HTR-8/SVneo (cell line): ENCODE measurements around the gene SLC1A7.

Source experiments
- DNase-seq: peaks from one replicate; pipeline ENCODE4 v3.0.0; 2011; ENCODE audit warnings: low spot score, mixed read lengths; ENCODE audit not compliant: insufficient read length
- FAIRE-seq: peaks from 2 replicates; lab custom pipeline; 2011; peaks lifted over from hg19 to GRCh38; lab: Jason Lieb, UNC

Gene SLC1A7

DNA sequence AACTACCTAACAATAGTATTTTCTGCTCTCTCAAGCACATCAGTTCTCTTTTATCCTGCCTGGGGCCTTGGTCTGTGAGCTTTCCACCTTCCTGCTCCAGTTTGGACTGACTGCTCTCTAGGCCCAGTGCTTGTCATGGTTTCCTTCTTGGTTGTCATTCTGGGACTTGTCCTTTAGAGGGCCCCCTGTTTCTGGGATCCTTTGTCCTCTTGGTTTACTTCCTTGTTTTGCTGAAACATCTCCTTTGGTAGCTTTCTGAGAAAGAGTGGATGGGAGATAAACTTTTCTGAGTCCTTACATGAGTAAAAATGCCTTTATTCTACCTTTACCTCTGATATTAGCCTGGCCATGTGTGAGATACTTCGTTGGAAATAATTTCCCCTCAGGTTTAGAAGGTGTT is 4.7 kb downstream of the SLC1A7 start:
- no peak for FAIRE-seq
- no peak for DNase-seq

DNA sequence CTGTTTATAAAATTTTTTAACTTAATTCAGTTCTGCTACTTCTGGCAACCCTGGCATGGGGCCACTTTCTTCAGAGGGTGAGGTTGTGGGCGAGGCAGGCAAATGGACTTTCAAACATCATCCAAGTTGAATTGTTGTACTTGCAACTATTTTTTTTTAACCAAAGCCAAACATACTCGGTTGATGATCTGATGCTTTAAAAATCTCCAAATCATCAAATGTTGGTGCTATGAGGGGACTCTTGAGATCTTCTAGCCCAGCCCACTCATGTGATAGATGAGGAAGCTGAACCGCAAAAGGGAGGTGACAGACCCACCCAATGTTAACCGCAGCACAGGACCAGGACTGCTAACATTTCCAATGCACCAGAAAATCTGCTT is 6.7 kb downstream of the SLC1A7 start:
- no peak for FAIRE-seq

DNA sequence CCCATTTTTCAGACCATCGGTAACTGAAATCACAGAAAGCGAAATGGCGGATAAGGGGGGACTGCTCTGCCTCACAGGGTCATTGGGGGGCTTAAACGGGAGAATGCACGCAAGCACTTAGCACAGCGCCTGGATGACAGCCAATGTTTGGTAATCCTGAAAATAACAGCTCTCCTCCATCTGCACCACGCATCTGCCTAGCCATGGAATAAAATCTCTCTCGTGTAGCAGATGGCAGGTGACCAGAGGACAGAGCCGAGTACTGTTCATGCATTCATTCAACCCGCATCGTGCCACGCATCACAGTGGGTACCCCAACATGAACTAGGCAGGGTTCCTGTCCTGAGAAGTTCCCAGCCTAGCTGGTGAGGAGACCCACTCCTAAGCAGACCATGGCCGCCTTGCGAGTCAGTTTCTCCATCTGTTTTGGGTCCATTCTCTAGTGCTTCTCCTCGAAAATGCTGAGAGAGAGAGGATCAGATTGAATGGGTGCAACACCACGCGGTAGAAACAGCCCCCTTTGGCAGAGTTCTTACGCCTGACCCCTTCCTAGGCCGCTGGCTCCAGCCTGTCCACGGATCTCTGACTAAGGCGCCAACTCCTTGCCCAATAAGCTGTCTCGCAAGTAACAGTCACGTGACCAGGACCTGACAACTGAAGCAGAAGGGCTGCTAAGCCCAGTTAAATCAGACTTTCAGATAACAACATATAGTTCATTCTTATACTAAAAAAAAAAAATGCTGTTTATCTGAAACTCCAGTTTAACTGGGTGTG is 7.3 kb downstream of the SLC1A7 start:
- FAIRE-seq (peak; percentile 65), DNase-seq (no peak)

More for the DNA sequence above, 6.7 kb downstream of the SLC1A7 start:
- peak; percentile 21 for DNase-seq

DNA sequence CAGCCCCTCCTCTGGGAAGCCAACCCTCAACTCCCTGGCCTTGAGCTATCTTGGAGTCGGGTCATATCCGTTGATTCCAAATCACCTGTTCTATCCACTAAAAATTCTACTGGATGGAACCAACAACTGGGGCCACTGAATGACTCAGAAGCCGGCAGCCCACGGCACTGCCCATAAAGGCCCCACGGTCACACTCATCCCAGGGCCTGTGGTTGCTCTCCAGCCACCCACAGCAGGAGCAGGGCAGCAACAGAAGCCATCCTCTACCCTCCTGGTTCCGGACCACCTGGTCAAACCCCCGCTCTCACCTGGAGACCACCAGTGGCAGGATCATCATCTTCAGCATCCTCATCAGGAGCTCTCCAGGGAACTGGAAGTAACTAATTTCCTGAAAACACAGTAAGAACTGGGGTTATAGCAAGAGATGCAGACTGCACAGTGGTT is 8.4 kb downstream of the SLC1A7 start:
- DNase-seq (no peak), FAIRE-seq (no peak)

DNA sequence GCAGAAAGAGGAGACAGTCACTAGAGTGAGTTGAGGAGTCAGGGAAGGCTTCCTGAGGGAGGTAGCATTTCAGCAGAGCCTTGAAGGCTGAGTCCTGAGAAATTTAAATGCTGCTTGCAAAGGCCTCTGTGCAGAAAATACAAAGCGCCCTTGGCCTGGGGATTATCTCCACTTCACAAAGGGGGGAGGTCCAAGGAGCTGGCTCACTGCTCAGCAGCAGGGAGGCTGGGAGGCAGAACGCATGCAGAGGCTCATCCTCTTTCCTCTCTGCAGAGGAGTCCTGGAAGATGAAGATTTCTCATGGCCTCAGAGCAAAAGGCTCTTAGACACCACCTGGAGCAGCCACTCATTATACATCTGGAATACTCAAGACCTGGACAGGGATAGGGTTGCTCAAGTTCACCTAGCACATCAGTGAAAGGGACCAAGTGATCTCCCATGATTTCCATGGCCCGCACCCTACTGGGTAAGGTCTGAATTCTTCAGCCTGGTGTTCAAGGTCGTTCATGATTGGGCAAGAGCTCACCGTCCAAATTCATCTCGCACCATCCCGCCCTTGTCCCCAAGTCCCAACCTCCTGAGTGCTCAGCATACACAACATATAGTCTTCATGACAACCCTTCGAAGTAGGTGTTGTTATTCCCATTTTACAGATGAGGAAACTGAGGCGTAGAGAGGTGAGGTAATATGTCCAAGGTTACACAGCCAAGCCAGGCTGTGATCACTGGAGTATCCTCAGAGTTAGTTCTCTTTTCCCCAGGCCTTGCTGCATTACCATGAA is 9.0 kb downstream of the SLC1A7 start:
- FAIRE-seq (no peak), DNase-seq (no peak)

DNA sequence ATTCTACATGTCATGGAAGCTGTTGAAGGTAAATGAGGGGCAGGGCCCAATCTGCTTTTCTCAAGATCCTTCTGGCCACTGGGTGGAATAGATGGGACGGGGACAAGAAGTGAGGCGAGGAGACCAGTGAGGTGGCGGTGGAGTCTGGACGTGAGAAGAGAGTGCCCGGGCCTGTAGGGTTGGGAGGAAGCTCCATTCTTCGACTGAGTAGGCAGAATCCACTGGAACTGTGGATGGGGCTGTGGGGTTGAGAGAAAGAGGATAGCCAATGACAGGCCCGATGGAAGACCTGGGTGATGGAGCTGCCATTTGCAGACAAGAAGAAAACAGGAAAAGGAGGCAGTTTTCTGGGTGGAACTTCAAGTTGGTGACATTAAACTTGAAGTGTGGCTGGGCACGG is 10.3 kb downstream of the SLC1A7 start:
- FAIRE-seq (no peak), DNase-seq (no peak)

DNA sequence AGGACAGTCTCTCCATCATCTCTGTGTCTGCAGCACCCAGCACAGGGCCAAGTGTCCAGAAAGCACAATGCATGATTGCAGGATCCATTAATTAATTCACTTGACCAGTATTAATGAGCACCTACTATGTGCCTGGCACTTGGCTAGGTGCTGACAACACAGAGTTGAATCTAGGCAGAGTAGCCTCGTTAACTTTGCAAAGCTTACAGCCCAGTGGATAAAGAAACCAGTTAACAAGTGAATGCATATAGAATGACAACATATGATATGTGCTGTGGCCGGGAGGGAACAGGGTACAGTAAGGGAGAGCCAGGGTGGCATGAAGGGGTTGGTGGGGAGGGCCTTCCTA is 10.9 kb downstream of the SLC1A7 start:
- no peak for FAIRE-seq

DNA sequence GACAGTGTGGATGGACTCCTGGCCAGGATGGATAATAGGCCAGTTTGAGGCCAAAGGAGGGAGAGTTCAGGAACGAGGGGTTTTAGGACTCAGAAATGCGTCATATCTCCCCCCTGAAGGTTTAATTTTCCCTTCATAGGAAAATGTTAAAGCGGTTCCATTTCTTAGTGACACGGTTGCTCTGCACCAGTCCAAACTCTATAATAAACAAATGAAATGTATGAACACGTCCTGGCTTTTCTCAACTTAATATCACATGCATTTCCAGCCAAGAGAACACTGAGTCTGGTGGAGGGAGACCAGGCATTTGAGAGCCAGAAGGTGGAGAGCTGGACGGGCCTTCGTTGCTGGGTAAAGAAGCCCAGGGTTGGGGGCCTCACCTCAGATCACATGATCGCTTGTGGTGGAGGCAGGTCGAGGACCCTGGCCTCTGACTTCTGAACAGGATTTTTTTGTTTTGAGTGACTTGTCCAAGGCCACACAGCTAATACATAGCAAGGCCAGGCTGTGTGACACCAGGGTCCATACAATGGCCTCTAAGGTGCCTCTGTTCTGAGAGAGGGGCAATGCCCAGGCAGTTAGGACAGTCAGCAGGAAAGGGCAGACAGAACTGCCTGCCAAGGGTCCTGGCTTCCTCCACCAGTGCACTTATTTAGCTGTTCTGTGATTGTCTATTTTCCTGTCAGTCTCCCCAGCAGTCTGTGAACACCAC is 11.4 kb downstream of the SLC1A7 start:
- FAIRE-seq, result no peak
- DNase-seq, result no peak

More for the DNA sequence above, 10.9 kb downstream of the SLC1A7 start:
- no peak for DNase-seq

DNA sequence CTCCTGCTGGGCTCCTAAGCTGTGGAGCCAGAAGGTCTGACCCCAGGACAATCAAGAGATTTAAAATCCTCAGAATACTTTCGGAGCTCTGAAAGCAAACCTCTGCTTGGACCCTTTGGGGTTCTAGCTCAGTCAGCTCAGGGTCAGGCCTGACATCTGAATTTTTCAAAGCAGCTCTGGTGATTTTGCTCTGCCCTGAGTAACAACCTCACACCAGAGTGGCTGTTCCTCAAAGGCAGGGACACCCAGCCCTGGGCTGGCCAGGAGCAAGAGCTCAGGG is 11.9 kb downstream of the SLC1A7 start:
- FAIRE-seq (no peak), DNase-seq (no peak)

DNA sequence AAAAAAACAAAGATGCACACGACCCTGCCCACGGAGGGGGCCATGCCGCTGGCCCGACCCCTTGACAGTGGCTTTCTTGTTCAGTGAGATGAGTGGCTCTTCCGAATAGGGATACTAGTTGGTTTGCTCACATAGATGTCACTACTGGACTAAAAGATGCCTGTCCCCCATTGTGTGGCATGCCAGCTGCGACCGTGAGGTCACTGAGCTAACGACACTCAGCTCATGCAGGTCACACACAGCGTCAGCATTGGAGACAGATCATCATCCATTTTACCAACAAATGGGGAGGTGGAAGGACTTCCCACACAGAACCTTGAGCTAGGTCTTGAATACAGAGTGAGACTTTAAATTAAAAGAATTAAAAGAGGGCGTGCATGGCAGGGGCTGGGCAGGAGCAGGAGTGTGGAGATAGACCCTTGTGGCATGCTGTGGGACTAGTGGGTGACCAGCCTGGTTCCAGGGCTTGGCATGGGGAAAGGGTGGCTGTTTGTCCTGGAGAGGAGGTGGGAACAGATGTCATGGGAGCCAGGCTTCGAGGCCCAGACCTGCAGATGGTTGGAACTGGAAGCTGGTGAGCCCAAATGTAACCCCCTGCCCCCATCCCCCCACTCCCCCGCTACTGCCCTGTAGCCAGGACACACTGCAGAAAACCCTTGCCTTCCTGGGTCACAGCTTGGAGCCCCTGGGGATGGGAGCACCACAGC is 12.4 kb downstream of the SLC1A7 start:
- FAIRE-seq, result no peak
- DNase-seq, result no peak

DNA sequence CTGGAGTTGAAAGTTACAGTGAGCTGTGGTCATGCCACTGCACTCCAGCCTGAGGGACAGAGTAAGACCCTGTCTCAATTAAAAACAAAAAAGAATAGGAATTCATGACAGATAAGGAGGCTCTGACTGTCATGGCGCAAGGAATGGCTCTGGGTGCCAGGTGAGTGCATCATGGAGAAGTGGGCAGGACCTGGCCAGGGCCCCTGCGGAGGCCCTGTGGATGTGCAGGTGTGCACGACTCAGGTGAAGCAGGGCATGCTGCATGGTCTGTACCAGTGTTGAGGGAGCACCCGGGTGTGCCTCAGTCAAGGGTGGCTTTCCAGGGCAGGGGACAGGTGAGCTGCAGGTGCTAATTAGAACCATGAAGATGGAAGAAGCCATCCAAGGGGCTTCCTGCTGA is 14.0 kb downstream of the SLC1A7 start:
- FAIRE-seq (no peak), DNase-seq (no peak)

DNA sequence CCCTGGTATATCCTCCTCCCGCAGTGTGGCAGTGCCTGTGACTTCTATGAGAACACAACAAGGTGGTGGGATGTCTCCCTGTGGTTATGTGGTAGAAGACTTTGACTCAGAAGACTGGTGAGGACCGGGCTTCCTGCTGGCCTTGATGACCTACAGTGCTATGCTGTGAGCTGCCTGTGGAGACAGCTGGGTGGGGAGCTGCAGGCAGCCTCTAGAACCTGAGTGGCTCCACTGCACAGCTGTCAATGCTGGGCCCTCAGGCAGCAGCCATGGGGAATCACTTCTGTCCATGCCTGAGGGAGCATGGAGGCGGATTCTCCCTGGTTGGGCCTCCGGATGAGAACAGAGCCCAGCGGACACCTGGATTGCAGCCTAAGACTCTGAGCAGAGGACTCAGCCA is 14.9 kb downstream of the SLC1A7 start:
- DNase-seq (no peak), FAIRE-seq (no peak)

DNA sequence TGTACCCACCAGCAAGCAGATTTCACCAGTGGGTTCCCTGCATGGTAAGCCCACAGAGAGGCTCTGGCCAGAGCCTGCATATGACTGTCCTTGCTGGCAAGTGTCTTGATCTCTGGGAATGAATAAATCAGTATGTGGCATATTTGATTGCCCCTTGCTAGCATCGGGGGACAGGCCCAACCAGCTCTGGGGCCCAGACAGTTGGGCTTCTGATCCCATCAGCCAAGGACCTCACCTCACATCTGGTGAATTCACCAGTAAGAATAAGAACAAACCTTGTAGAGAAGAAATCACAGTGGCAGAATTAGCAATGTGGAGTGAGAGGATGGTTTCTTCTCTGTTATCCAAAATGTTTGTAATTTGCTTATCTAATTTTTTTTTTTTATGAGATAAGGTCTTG is 15.9 kb downstream of the SLC1A7 start:
- DNase-seq (no peak), FAIRE-seq (no peak)

DNA sequence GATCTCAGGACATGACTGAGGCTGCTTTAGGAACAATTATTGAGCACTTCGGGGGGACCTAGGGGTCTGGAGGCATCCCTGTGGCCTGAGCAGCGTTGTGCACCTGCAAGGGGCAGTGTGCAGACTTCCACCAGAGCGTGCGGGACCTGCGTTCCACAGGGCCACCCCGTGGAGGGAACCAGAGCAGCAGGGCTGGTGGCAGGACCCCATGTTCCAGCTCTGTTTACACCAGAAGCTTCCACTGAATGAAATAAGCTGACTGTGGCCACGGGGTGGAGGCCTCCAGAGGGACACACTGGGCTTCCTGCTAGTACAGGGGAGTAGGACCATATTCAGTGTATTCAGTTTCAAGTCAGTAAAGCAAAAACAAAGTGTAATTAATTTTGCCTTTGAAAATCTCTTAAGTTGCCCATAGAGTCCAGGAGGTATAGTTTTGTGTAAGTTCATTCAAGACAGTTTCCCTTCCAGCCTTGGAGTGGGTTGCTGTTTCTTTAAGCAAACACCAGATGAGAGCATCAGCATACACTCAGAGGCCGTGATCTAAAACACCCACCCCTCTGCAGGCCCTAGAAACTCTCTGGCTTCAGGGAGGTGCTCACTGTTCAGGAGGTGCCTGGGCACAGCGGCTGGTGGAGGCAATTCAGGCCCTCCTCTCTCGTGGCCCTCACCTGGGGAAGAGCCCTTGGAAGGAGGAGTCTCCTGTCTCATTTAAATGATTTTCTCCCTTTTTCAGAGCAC is 16.6 kb downstream of the SLC1A7 start:
- no peak for FAIRE-seq

DNA sequence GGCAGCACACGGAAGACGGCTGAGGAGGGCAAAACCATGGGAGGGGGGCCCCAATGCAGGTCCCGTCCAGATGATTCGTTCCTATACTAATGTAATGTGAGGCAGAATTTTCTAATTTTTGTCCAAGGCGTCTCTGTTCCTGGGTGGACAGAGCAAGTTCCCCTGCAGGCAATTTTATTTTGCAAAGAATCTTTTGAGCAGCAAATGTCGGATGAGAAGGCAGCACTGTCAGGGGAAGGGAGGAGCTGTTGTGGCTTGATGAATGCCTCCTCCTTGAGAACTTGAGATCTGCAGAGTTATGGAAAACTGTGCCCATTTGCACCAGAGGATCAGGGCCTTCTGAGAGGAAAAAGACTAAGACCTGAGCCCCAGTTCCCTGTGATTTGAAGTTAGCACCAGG is 17.3 kb downstream of the SLC1A7 start:
- FAIRE-seq (no peak), DNase-seq (no peak)

More for the DNA sequence above, 16.6 kb downstream of the SLC1A7 start:
- DNase-seq, result no peak

DNA sequence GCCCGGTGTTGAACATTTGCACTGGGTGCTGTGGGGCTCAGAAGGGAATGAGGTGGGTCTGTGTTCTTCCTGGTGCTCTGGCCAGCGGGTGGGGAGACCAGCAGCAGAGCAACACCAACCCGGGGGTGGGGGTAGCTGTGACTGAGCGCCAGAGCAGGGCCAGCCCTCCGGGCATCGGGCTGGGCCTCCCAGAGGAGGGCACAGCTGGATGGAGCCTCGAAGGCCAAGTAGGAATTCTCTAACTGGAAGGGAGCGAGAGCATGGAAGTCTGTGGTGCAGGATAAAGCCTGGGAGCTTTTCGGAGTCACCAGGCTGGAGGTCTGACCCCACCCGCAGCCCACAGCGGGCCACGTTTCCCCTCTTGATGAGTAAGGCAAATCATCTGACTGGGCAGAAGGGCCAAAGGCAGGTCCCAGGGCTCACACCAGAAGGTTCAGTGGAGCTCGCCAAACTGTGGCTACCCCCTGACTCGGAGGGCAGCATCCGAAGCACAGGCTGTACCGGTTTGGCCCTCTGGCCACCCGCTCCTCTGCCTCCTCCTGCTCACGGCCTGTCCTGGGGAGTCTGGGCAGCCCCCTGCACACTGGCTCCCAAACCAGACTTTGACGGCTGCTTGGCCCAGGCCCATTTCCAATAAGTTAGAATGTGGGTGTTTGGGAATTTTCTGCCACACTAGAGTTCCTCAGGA is 18.8 kb downstream of the SLC1A7 start:
- FAIRE-seq, result no peak
- no peak for DNase-seq

DNA sequence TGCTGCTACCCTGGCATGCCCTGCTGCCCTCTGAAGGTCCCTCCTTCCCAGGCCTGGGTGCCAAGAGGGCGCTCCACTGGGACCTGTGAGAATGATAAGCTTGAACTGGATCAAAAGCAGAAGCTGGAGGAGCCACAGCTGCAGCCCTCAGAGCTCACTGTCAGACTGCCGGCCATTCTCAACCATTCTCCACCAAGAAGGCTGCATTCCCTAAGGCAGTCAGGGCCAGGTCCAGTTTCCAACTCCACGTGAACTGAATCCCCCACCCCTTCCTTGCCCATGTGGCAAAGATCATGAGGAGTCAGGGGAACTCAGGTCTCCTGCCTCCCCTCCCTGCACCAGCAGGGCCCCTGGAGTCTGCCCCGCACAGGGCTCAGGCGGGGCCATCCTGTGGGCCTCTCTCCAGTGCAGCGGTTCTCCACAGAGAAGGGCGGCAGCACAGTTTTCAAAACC is 19.5 kb downstream of the SLC1A7 start:
- DNase-seq, result no peak
- FAIRE-seq, result no peak

DNA sequence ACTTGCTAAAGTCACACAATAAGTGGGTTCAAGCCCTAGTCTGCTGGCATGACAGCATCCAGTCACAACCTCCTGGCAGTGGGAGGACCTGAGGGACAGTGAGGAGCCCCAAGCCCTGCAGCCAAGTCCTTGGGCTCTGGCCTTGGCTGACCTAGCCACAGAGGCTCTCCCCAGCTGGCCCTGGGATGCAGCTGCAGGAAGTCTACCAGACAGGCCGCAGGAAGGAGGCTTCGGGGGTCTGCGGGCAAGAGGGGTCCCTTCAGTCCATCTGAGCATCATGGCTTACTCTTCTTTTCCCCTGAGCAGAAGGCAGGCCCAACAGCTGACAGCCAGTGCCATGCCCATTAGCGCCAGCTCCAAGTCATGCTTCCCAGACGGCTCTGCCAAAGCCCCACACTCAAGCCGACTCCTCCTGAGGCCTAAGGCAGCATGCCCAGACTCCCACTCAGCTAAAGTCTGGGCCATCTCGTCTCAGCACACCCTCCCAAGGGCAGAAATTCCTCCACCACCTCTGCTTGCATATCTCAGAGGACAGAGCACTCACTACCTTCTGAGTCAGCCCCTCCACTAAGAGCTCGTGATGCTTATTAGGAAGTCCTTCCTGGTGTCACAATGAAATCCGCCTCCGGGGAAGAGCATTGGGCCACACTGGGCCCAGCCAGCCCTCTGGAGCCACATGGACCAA is 20.1 kb downstream of the SLC1A7 start:
- DNase-seq (no peak), FAIRE-seq (no peak)
